B cell (primary cell): ENCODE measurements around the gene SMG7. TPM values are rescaled to one million over a fixed set of nuclear protein-coding genes. Genes with fewer than 3 reads are reported as not detected.

Experiments
- ATAC-seq: fragments of 200-7000 bp; cut with Tn5 transposase; one replicate; pipeline ENCODE4 v1.10.0; 2021; ENCODE audit warnings: low read depth, mild to moderate bottlenecking, moderate number of reproducible peaks, moderate library complexity
- CTCF ChIA-PET: fragments of 350-600 bp; sonication (Branson Sonifier 250); formaldehyde crosslinking; loops from one replicate; lab custom pipeline; 2021; ENCODE audit warnings: antibody characterized with exemption, inconsistent platforms; lab: Charles Lee
- POLR2A ChIA-PET: fragments of 350-600 bp; sonication (Branson Sonifier 250); formaldehyde crosslinking; loops from one replicate; lab custom pipeline; 2021; ENCODE audit warnings: antibody characterized with exemption; lab: Charles Lee
- DNase-seq: peaks from one replicate; pipeline ENCODE4 v3.0.0; 2013
- H2AFZ ChIP-seq: 2 replicates; pipeline ENCODE4 v1.6.1; 2012; ENCODE audit warnings: mild to moderate bottlenecking, low read depth, low read length; ENCODE audit not compliant: insufficient read depth, poor library complexity, severe bottlenecking
- H3K27ac ChIP-seq, 2 donors: 1 replicate in 1 of 2; 2 replicates in 1 of 2; pipeline ENCODE4 v1.5.1; 2012 to 2013; ENCODE audit warnings: low read length in 2 of 2, mild to moderate bottlenecking in 2 of 2, moderate library complexity in 1 of 2
- H3K27me3 ChIP-seq, 4 experiments: fragments of 200-600 bp in 1 of 4; sonication (generic) in 1 of 4; replicated peaks in 1 of 4; 1 replicate in 2 of 4; 2 replicates in 2 of 4; pipeline versions ENCODE4 v1.6.1 to v1.7.0; 2013 to 2016; ENCODE audit warnings: low read length in 3 of 4, mild to moderate bottlenecking in 2 of 4, mixed read lengths in 1 of 4, moderate library complexity in 1 of 4; ENCODE audit not compliant: insufficient read depth in 4 of 4, control insufficient read depth in 3 of 4; ENCODE audit errors: control extremely low read depth in 1 of 4
- H3K36me3 ChIP-seq, 2 experiments: replicated peaks in 1 of 2; 1 replicate in 1 of 2; 2 replicates in 1 of 2; pipeline versions ENCODE4 v1.6.1 to v1.7.1; 2013; ENCODE audit warnings: low read length in 1 of 2; ENCODE audit not compliant: insufficient read depth in 2 of 2, control insufficient read depth in 1 of 2; ENCODE audit errors: control extremely low read depth in 1 of 2, extremely low read depth in 1 of 2
- H3K4me1 ChIP-seq, 2 donors: fragments of 200-600 bp in 1 of 2; sonication (generic) in 1 of 2; 1 replicate in 1 of 2; 2 replicates in 1 of 2; pipeline versions ENCODE4 v1.5.1 to v1.6.1; 2013 to 2017; ENCODE audit warnings: low read length in 2 of 2; ENCODE audit not compliant: control insufficient read depth in 2 of 2, insufficient read depth in 2 of 2
- H3K4me2 ChIP-seq: replicated peaks from 2 replicates; pipeline ENCODE3; 2012; ENCODE audit warnings: mild to moderate bottlenecking, low read depth, low read length; ENCODE audit not compliant: poor library complexity, severe bottlenecking
- H3K4me3 ChIP-seq, 5 experiments: fragments of 200-600 bp in 1 of 5; sonication (generic) in 1 of 5; 1 replicate in 3 of 5; 2 replicates in 2 of 5; pipeline versions ENCODE4 v1.5.1 to v1.7.0; 2011 to 2016; ENCODE audit warnings: low read length in 4 of 5, mild to moderate bottlenecking in 4 of 5, low read depth in 2 of 5, control low read depth in 1 of 5, moderate library complexity in 1 of 5; ENCODE audit not compliant: insufficient read depth in 1 of 5; ENCODE audit errors: control extremely low read depth in 1 of 5, extremely low read depth in 1 of 5
- H3K79me2 ChIP-seq: fragments of 200-600 bp; sonication (generic); one replicate; pipeline ENCODE4 v1.6.0; 2016; ENCODE audit warnings: low read length; ENCODE audit not compliant: control insufficient read depth, insufficient read depth
- H3K9ac ChIP-seq: fragments of 200-600 bp; sonication (generic); 2 replicates; pipeline ENCODE4 v1.6.1; 2017; ENCODE audit warnings: mild to moderate bottlenecking, low read length, moderate library complexity
- H3K9me3 ChIP-seq, 3 donors: one replicate each; pipeline versions ENCODE4 v1.6.1 to v1.7.1; 2013; ENCODE audit warnings: low read length in 2 of 3; ENCODE audit not compliant: control insufficient read depth in 2 of 3, insufficient read depth in 1 of 3; ENCODE audit errors: control extremely low read depth in 1 of 3
- H4K20me1 ChIP-seq: 2 replicates; pipeline ENCODE4 v1.6.0; 2012; ENCODE audit warnings: mild to moderate bottlenecking, low read length; ENCODE audit not compliant: insufficient read depth, control insufficient read depth, poor library complexity, severe bottlenecking
- H3K27ac Mint-ChIP-seq: one replicate; pipeline ENCODE4 v1.8.0; 2021; ENCODE audit warnings: mixed read lengths
- H3K27me3 Mint-ChIP-seq: one replicate; pipeline ENCODE4 v1.8.0; 2021; ENCODE audit warnings: mixed read lengths
- H3K4me1 Mint-ChIP-seq: one replicate; pipeline ENCODE4 v1.8.0; 2021; ENCODE audit warnings: mixed read lengths
- H3K4me3 Mint-ChIP-seq: one replicate; pipeline ENCODE4 v1.8.0; 2021; ENCODE audit warnings: mixed read lengths
- H3K9me3 Mint-ChIP-seq: one replicate; pipeline ENCODE4 v1.8.0; 2022; ENCODE audit warnings: mixed read lengths; ENCODE audit not compliant: insufficient read depth
- CTCF ChIP-seq: fragments of 200-600 bp; IDR thresholded peaks from one replicate; pipeline ENCODE4 v1.8.0; 2022; ENCODE audit warnings: antibody characterized with exemption, mild to moderate bottlenecking
- EZH2 ChIP-seq: IDR thresholded peaks from 2 replicates; pipeline ENCODE4 v1.6.1; 2012; ENCODE audit warnings: borderline replicate concordance, low read depth, mild to moderate bottlenecking, moderate library complexity, low read length; ENCODE audit not compliant: insufficient read depth, poor library complexity, severe bottlenecking
- WGBS: methylation state at CpG from one replicate; pipeline ENCODE4 v1.1.5; 2013; ENCODE audit warnings: missing lambda C conversion rate; ENCODE audit not compliant: insufficient coverage; 5-methylcytosine and 5-hydroxymethylcytosine counted together
- intact Hi-C: fragments of 100-400 bp; cut with micrococcal nuclease; formaldehyde crosslinking; loops from one replicate; pipeline ENCODE4 v1.10.0; 2022
- polyA plus RNA-seq: library from polyadenylated mRNA; depleted of rRNA; stranded (reverse); fragments of >200 nt; gene quantifications from 2 replicates; pipeline ENCODE4 v1.2.3, GENCODE V29; 2012
- total RNA-seq, 2 donors: library from RNA; stranded (reverse); fragments of 120-200 nt in 1 of 2; gene quantifications; 1 replicate in 1 of 2; 2 replicates in 1 of 2; pipeline versions ENCODE4 v1.2.3 to v1.2.4, GENCODE V29; 2013 to 2022

Gene SMG7
- total and polyA plus RNA-seq, 2 donors (not counting 1 experiment from before 2014, with no cell fraction given), result 20.8 to 73.3 TPM

- H3K27ac ChIP-seq, result no peak overlapping the region
- intact Hi-C loops, result no loop called here
- TF ChIP-seq CTCF (no peak), EZH2 (no peak)
- Mint-ChIP-seq H3K4me1 (peaks cover 15% of the 10 kb centered on the region), H3K27me3 (no peaks in the 10 kb centered on the region), H3K9me3 (no peaks in the 10 kb centered on the region), H3K4me3 (no peak overlapping the region), H3K27ac (no peak overlapping the region)
- 66% methylated on average over 4 of the region's 7 CpGs for WGBS
- ChIA-PET POLR2A (no interaction called here), CTCF (interaction anchor here (1.1 to 3.3 kb wide), 4 partner anchors 12 to 31 kb away, joined by 3 to 26 read pairs (median 3); partner anchors contain the start of gene NCF2)
- no peak for ATAC-seq
- no peak overlapping the region for H2AFZ ChIP-seq
- DNase-seq, result no peak
- H3K36me3 ChIP-seq, result peaks cover 5 to 13% of the 10 kb centered on the region in 2 experiments
- H4K20me1 ChIP-seq, result no peaks in the 10 kb centered on the region
- no peaks in the 10 kb centered on the region for H3K27me3 ChIP-seq
- H3K9me3 ChIP-seq, result no peaks in the 10 kb centered on the region
- no peak overlapping the region for H3K9ac ChIP-seq
- H3K4me1 ChIP-seq, result peaks cover 22 to 29% of the 10 kb centered on the region in 2 donors
- H3K79me2 ChIP-seq, result peaks cover 4% of the 10 kb centered on the region
- H3K4me3 ChIP-seq, result no peak overlapping the region
- H3K4me2 ChIP-seq, result no peak overlapping the region
These were observed 105.7 kb downstream of the SMG7 start for GRCh38 chr1:183577897-183578465.

DNA sequence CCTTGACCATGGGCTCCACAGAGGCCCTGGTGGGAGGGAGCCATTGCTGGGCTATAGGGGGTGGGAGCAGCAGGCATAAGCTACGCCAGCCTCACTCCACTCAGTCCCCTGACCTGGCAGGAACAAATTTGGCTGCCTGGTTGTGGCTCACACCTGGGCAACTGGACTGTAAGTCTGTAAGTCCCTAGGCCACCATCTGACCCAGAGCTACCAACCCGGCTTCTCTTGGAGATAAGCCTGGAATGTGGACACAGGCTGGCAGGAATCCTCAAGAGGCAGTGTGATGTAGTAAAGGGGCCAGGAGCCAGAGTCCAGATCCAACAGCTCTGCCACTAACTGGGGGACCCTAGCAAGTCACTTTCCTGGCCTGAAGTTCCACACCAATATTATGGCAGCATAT, 106.6 kb downstream of the SMG7 start:
- no peak for ATAC-seq
- peaks cover 17% of the 10 kb centered on the region for H3K4me1 Mint-ChIP-seq
- Histone ChIP-seq H3K9me3 (no peaks in the 10 kb centered on the region), H3K9ac (no peak overlapping the region), H3K36me3 (peaks cover 4 to 8% of the 10 kb centered on the region in 2 experiments), H3K27ac (no peak overlapping the region), H3K4me3 (no peak overlapping the region), H3K4me2 (no peak overlapping the region), H3K27me3 (no peaks in the 10 kb centered on the region), H3K4me1 (peaks cover 22 to 29% of the 10 kb centered on the region in 2 donors), H2AFZ (no peak overlapping the region), H3K79me2 (peaks cover 4% of the 10 kb centered on the region), H4K20me1 (no peaks in the 10 kb centered on the region)
- no peak overlapping the region for H3K4me3 Mint-ChIP-seq
- no peak for DNase-seq
- POLR2A ChIA-PET, result no interaction called here
- CTCF ChIA-PET, result interaction anchor here (0.9 to 3.3 kb wide), 5 partner anchors 11 to 108 kb away, joined by 3 to 26 read pairs (median 3); partner anchors contain the start of gene NCF2
- H3K27me3 Mint-ChIP-seq, result no peaks in the 10 kb centered on the region
- H3K9me3 Mint-ChIP-seq, result no peaks in the 10 kb centered on the region
- no peak for TF ChIP-seq CTCF
- TF ChIP-seq EZH2, result no peak
- no peak overlapping the region for H3K27ac Mint-ChIP-seq
- 100% methylated on average over 1 of the region's 2 CpGs for WGBS
- intact Hi-C loops, result no loop called here
